GM12878 (cell line): ENCODE results near the gene MARS1. TPM values are rescaled to one million over a fixed set of nuclear protein-coding genes. Genes with fewer than 3 reads are reported as not detected.

Source experiments
- ATAC-seq: fragments of 200-7000 bp; cut with Tn5 transposase; 3 replicates; pipeline ENCODE4 v1.9.1; 2020; ENCODE audit warnings: mild to moderate bottlenecking, moderate library complexity
- BruUV-seq: library from RNA; stranded (reverse); fragments of 400-500 nt; replicated peaks from 2 replicates; lab custom pipeline; 2021; lab: Mats Ljungman, UMichigan
- CTCF ChIA-PET: fragments of 300-600 bp; sonication (Branson Sonifier 250); formaldehyde crosslinking; extraction: SDS; loops from one replicate; lab custom pipeline; 2021; ENCODE audit warnings: inconsistent platforms; lab: Yijun Ruan, JAX
- POLR2A ChIA-PET: fragments of 350-600 bp; formaldehyde crosslinking; extraction: SDS; loops from one replicate; lab custom pipeline; 2021; ENCODE audit warnings: inconsistent platforms; lab: Charles Lee
- RAD21 ChIA-PET: fragments of 300-600 bp; sonication (Branson Sonifier 250); formaldehyde crosslinking; loops from one replicate; lab custom pipeline; 2023; ENCODE audit warnings: antibody characterized with exemption; ENCODE audit not compliant: unreplicated experiment; lab: Charles Lee
- SMC1A ChIA-PET: fragments of 300-600 bp; sonication (Branson Sonifier 250); formaldehyde crosslinking; loops from one replicate; lab custom pipeline; 2023; ENCODE audit not compliant: unreplicated experiment, uncharacterized antibody; lab: Charles Lee
- DNase-seq: peaks from one replicate; pipeline ENCODE4 v3.0.0-alpha.2; 2011; ENCODE audit warnings: low read depth, low spot score
- FAIRE-seq: peaks from 3 replicates; lab custom pipeline; 2011; peaks lifted over from hg19 to GRCh38; lab: Jason Lieb, UNC
- H2AFZ ChIP-seq: 2 replicates; pipeline ENCODE4 v1.6.0; 2011; ENCODE audit warnings: low read depth, low read length, control low read depth; ENCODE audit not compliant: control insufficient read depth
- H3K27ac ChIP-seq: 2 replicates; pipeline ENCODE4 v1.5.1; 2011; ENCODE audit warnings: control low read depth; ENCODE audit not compliant: control insufficient read depth, insufficient read depth
- H3K27me3 ChIP-seq, 2 experiments: replicated peaks in 1 of 2; 2 replicates each; pipeline versions ENCODE4 v1.6.0 to v1.6.1; 2011; ENCODE audit warnings: low read length in 1 of 2; ENCODE audit not compliant: control insufficient read depth in 2 of 2, insufficient read depth in 2 of 2
- H3K36me3 ChIP-seq, 2 experiments: 2 replicates each; pipeline ENCODE4 v1.5.1; 2011; ENCODE audit warnings: low read length in 1 of 2; ENCODE audit not compliant: control insufficient read depth in 2 of 2, insufficient read depth in 2 of 2
- H3K4me1 ChIP-seq: 2 replicates; pipeline ENCODE4 v1.6.1; 2011; ENCODE audit warnings: mild to moderate bottlenecking, low read length, moderate library complexity, mixed read lengths; ENCODE audit not compliant: control insufficient read depth, insufficient read depth
- H3K4me2 ChIP-seq: 2 replicates; pipeline ENCODE4 v1.6.0; 2011; ENCODE audit warnings: control low read depth; ENCODE audit not compliant: control insufficient read depth, insufficient read depth
- H3K4me3 ChIP-seq: fragments of 200-600 bp; sonication (generic); 2 replicates; pipeline ENCODE4 v1.5.1; 2016
- H3K79me2 ChIP-seq: 2 replicates; pipeline ENCODE4 v1.6.0; 2011; ENCODE audit warnings: low read length; ENCODE audit not compliant: control insufficient read depth, insufficient read depth
- H3K9ac ChIP-seq: 2 replicates; pipeline ENCODE4 v1.8.0; 2011; ENCODE audit warnings: low read length, control low read depth, mixed read lengths; ENCODE audit not compliant: control insufficient read depth, insufficient read depth
- H3K9me3 ChIP-seq: replicated peaks from 3 replicates; pipeline ENCODE4 v1.5.1; 2011; ENCODE audit warnings: mild to moderate bottlenecking, low read length; ENCODE audit not compliant: control insufficient read depth, insufficient read depth
- H4K20me1 ChIP-seq: 2 replicates; pipeline ENCODE4 v1.6.0; 2011; ENCODE audit not compliant: control insufficient read depth, insufficient read depth
- IRF3 ChIP-seq: fragments of 450-650 bp; IDR thresholded peaks from 2 replicates; pipeline ENCODE4 v1.6.1; 2014; ENCODE audit warnings: mild to moderate bottlenecking
- JUND ChIP-seq: IDR thresholded peaks from 2 replicates; pipeline ENCODE4 v1.6.1; 2012; ENCODE audit warnings: low read depth, mild to moderate bottlenecking, low read length, improper control_type of control experiment, moderate library complexity
- MYB ChIP-seq: fragments of 150-350 bp; IDR thresholded peaks from 2 replicates; pipeline ENCODE4 v1.6.1; 2014; ENCODE audit warnings: mild to moderate bottlenecking, low read depth, low read length, borderline replicate concordance
- RAD21 ChIP-seq: IDR thresholded peaks from 2 replicates; pipeline ENCODE4 v1.6.1; 2011; ENCODE audit warnings: mild to moderate bottlenecking, low read depth, low read length, moderate library complexity; ENCODE audit not compliant: insufficient read depth
- RUNX3 ChIP-seq: IDR thresholded peaks from 2 replicates; pipeline ENCODE4 v1.6.1; 2012; ENCODE audit warnings: low read length, inconsistent platforms
- SUZ12 ChIP-seq: fragments of 200-600 bp; sonication (generic); IDR thresholded peaks from one replicate; pipeline ENCODE4 v1.6.1; 2018; ENCODE audit warnings: antibody characterized with exemption, mild to moderate bottlenecking; ENCODE audit not compliant: unreplicated experiment
- YBX1 ChIP-seq: fragments of 450-650 bp; IDR thresholded peaks from 2 replicates; pipeline ENCODE4 v1.6.1; 2016; ENCODE audit warnings: antibody characterized with exemption
- WGBS: methylation state at CpG from one replicate; pipeline ENCODE4 v1.1.6; 2016; ENCODE audit warnings: low lambda C conversion rate; ENCODE audit not compliant: insufficient replicate concordance, insufficient coverage; ENCODE audit errors: missing lambda C conversion rate; 5-methylcytosine and 5-hydroxymethylcytosine counted together
- in situ Hi-C: fragments of 300-500 bp; cut with MboI; formaldehyde crosslinking; loops from 9 replicates; pipeline ENCODE4 v1.14.3; 2018; ENCODE audit warnings: mixed read lengths
- intact Hi-C: fragments of 100-400 bp; cut with micrococcal nuclease; formaldehyde crosslinking; loops from one replicate; pipeline ENCODE4 v1.14.2; 2022; ENCODE audit not compliant: unreplicated experiment
- polyA plus RNA-seq, 11 experiments: library from polyadenylated mRNA; depleted of rRNA in 4 of 11; unstranded in 6 of 11; stranded (reverse) in 5 of 11; fragments of >200 nt; fragmentation: Nextera tagmentation in 4 of 11; fragmentation: Illumina TruSeq in 1 of 11; extraction: Ambion mirVana in 4 of 11; extraction: Trizol in 1 of 11; gene quantifications; 1 replicate in 1 of 11; 2 replicates in 10 of 11; pipeline versions ENCODE4 v1.2.1 to v1.2.3, GENCODE V29; 2011 to 2016; ENCODE audit warnings: inconsistent platforms in 2 of 11, missing spikeins in 2 of 11, low read depth in 1 of 11
- total RNA-seq, 4 experiments: library from RNA; depleted of rRNA in 3 of 4; stranded (reverse); fragments of >200 nt in 3 of 4; fragmentation: Illumina TruSeq in 1 of 4; extraction: Trizol in 1 of 4; gene quantifications; 2 replicates each; pipeline versions ENCODE4 v1.2.1 to v1.2.3, GENCODE V29; 2013 to 2021
- TF ChIP-seq, protein P1 (sequence below): fragments of 150-350 bp; IDR thresholded peaks from 2 replicates; pipeline ENCODE4 v1.6.1; 2014; ENCODE audit warnings: mild to moderate bottlenecking, low read depth, low read length
- TF ChIP-seq, protein P2 (sequence below): fragments of 450-650 bp; formaldehyde crosslinking; IDR thresholded peaks from 2 replicates; pipeline ENCODE4 v1.4.0; 2020; ENCODE audit warnings: mild to moderate bottlenecking, moderate library complexity
- TF ChIP-seq, protein P3 (sequence below): fragments of 450-650 bp; conservative IDR thresholded peaks from 2 replicates; pipeline ENCODE4 v1.6.1; 2017; ENCODE audit warnings: mild to moderate bottlenecking, moderate library complexity

MARS1 gene
- total and polyA plus RNA-seq, 10 of the 15 experiments (the other 5 are each of a cell fraction or from before 2014, with no cell fraction given) = 72.3 to 270 (median 153) TPM

DNA sequence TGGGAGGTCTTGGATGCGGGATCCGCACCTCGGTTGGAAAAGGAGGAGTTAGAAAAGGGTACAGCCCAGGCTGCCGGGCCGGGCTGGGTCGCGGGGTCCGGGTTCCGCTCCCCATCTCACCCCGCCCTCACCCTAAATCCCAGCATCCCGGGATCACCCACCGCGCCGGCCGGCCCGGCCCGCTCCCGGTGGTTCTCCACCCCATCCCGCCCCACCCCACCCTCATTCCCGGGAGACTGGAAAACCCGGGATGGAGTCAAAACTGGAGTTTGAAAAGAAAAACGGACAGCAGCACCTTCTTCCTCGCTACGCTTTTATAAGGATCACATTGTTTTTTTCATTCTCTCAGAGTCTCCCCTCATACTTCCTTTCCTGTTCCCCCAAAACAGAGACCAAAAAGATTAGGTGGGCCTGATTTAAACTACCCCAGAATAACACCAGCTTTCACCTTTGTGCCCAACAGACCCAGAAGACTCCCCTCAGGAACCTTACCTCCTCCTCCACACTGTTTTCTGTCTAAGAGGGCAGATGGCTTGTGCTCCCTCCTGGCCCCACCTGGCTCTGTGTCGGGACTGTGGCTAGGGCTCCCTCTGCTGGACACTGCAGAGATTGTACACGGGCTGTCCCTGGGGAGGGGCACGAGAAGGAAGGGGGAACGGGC, 25.5 kb upstream of the MARS1 start:
- in situ Hi-C loops = no loop called here
- Histone ChIP-seq H3K27ac (no peak overlapping the region), H3K79me2 (no peaks in the 10 kb centered on the region), H3K4me1 (peaks cover 35% of the 10 kb centered on the region), H3K9ac (peak overlapping the region; percentile 67; the same call in 1 of the 2 replicates), H3K4me2 (peak overlapping the region; percentile 100), H3K27me3 (0 out of 4 replicates have a peak, but pooled peaks cover 0 to 4% of the 10 kb centered on the region in 2 experiments), H2AFZ (peak overlapping the region; percentile 87), H3K9me3 (no peaks in the 10 kb centered on the region), H3K4me3 (peak overlapping the region; percentile 68), H3K36me3 (0 out of 4 replicates have a peak, but pooled peaks cover 0 to 3% of the 10 kb centered on the region in 2 experiments), H4K20me1 (0 out of 2 replicates have a peak, but pooled peaks cover 2% of the 10 kb centered on the region)
- peak; percentile 81 for DNase-seq
- ChIA-PET RAD21 (interaction anchor here (1.2 to 4.7 kb wide), 4 partner anchors 9 to 220 kb away, joined by 3 to 35 read pairs (median 4); partner anchors contain the start of gene INHBE), CTCF (interaction anchor here (0.7 to 7.5 kb wide), 18 partner anchors 9 to 279 kb away, joined by 3 to 114 read pairs (median 4); partner anchors contain the start of genes ARHGAP9, DCTN2, INHBE and SHMT2), POLR2A (interaction anchor here (0.7 to 3.0 kb wide), 4 partner anchors 9 to 182 kb away, joined by 3 to 16 read pairs (median 4); no protein-coding TSS in a partner anchor), SMC1A (interaction anchor here (0.6 to 2.8 kb wide), 8 partner anchors 9 to 154 kb away, joined by 3 to 18 read pairs (median 3); no protein-coding TSS in a partner anchor)
- ATAC-seq = peak; percentile 82
- under 1% methylated on average over 19 of the region's 28 CpGs for WGBS
- peak; percentile 84 for FAIRE-seq
- intact Hi-C loops = loop anchor here (5.0 kb wide), 1 partner anchor 60 kb away; the partner anchor contains the start of genes DDIT3 and MBD6
- no TSS peak for BruUV-seq
- TF ChIP-seq, protein P1, sequence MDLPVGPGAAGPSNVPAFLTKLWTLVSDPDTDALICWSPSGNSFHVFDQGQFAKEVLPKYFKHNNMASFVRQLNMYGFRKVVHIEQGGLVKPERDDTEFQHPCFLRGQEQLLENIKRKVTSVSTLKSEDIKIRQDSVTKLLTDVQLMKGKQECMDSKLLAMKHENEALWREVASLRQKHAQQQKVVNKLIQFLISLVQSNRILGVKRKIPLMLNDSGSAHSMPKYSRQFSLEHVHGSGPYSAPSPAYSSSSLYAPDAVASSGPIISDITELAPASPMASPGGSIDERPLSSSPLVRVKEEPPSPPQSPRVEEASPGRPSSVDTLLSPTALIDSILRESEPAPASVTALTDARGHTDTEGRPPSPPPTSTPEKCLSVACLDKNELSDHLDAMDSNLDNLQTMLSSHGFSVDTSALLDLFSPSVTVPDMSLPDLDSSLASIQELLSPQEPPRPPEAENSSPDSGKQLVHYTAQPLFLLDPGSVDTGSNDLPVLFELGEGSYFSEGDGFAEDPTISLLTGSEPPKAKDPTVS = no peak
- TF ChIP-seq, protein P2, sequence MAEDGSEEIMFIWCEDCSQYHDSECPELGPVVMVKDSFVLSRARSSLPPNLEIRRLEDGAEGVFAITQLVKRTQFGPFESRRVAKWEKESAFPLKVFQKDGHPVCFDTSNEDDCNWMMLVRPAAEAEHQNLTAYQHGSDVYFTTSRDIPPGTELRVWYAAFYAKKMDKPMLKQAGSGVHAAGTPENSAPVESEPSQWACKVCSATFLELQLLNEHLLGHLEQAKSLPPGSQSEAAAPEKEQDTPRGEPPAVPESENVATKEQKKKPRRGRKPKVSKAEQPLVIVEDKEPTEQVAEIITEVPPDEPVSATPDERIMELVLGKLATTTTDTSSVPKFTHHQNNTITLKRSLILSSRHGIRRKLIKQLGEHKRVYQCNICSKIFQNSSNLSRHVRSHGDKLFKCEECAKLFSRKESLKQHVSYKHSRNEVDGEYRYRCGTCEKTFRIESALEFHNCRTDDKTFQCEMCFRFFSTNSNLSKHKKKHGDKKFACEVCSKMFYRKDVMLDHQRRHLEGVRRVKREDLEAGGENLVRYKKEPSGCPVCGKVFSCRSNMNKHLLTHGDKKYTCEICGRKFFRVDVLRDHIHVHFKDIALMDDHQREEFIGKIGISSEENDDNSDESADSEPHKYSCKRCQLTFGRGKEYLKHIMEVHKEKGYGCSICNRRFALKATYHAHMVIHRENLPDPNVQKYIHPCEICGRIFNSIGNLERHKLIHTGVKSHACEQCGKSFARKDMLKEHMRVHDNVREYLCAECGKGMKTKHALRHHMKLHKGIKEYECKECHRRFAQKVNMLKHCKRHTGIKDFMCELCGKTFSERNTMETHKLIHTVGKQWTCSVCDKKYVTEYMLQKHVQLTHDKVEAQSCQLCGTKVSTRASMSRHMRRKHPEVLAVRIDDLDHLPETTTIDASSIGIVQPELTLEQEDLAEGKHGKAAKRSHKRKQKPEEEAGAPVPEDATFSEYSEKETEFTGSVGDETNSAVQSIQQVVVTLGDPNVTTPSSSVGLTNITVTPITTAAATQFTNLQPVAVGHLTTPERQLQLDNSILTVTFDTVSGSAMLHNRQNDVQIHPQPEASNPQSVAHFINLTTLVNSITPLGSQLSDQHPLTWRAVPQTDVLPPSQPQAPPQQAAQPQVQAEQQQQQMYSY (CRISPR knock-in tag) = no peak
- TF ChIP-seq JUND (no peak), RUNX3 (no peak; the same call in 1 of the 2 replicates), RAD21 (peak; percentile 75), YBX1 (no peak), IRF3 (no peak), MYB (no peak), SUZ12 (no peak)
- TF ChIP-seq, protein P3, sequence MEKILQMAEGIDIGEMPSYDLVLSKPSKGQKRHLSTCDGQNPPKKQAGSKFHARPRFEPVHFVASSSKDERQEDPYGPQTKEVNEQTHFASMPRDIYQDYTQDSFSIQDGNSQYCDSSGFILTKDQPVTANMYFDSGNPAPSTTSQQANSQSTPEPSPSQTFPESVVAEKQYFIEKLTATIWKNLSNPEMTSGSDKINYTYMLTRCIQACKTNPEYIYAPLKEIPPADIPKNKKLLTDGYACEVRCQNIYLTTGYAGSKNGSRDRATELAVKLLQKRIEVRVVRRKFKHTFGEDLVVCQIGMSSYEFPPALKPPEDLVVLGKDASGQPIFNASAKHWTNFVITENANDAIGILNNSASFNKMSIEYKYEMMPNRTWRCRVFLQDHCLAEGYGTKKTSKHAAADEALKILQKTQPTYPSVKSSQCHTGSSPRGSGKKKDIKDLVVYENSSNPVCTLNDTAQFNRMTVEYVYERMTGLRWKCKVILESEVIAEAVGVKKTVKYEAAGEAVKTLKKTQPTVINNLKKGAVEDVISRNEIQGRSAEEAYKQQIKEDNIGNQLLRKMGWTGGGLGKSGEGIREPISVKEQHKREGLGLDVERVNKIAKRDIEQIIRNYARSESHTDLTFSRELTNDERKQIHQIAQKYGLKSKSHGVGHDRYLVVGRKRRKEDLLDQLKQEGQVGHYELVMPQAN = no peak
